ENCODE measurements around the gene KRT1.
"Not testable (repeated sequence)": the region's sequence is repeated elsewhere in the genome, so short reads cannot be mapped to it uniquely, and the experiment has no call there.

Gene KRT1

DNA sequence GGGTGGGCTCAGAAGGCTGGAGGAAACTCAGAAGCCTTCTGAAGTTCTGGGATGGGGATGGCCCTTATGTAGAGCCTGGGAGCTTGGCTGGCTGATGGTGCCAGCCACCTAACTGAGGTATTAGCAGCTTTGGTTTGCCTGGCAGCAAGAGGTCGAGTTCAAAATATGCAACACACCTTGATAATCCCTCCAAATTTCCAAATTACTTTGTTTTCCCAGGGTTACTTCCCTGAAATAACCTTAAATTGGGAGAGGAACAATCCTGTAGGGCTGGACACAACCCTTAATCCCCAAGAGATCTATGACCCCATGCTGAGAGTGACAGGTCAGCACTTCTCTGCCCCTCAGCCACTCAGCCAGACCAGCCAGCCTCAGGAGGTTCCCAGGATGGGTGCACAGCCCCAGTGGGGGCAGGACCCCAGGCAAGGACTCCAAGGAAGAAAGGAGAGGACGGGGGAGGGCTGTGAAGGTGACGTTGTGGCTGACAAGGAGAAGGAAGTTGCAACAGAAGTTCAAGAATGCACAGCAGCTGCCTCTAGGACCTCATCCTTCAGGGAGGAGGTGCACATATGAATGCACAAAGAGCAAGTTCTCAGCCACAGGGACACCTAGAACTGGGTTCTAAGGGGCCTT lies 41.7 kb upstream of the KRT1 start:
- in situ Hi-C loops (cut with HindIII; ENCODE audit: low sequenced_read_pairs) = no loop called here
- no peak for DNase-seq (ENCODE audit: low read depth, low spot score)
- TF ChIP-seq, protein P1, sequence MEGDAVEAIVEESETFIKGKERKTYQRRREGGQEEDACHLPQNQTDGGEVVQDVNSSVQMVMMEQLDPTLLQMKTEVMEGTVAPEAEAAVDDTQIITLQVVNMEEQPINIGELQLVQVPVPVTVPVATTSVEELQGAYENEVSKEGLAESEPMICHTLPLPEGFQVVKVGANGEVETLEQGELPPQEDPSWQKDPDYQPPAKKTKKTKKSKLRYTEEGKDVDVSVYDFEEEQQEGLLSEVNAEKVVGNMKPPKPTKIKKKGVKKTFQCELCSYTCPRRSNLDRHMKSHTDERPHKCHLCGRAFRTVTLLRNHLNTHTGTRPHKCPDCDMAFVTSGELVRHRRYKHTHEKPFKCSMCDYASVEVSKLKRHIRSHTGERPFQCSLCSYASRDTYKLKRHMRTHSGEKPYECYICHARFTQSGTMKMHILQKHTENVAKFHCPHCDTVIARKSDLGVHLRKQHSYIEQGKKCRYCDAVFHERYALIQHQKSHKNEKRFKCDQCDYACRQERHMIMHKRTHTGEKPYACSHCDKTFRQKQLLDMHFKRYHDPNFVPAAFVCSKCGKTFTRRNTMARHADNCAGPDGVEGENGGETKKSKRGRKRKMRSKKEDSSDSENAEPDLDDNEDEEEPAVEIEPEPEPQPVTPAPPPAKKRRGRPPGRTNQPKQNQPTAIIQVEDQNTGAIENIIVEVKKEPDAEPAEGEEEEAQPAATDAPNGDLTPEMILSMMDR (IDR thresholded peaks at IDR 0.05; ENCODE audit: low read depth, low read length) = no peak
- H3K4me3 ChIP-seq (ENCODE audit: low read depth, low read length) = no peak overlapping the region

DNA sequence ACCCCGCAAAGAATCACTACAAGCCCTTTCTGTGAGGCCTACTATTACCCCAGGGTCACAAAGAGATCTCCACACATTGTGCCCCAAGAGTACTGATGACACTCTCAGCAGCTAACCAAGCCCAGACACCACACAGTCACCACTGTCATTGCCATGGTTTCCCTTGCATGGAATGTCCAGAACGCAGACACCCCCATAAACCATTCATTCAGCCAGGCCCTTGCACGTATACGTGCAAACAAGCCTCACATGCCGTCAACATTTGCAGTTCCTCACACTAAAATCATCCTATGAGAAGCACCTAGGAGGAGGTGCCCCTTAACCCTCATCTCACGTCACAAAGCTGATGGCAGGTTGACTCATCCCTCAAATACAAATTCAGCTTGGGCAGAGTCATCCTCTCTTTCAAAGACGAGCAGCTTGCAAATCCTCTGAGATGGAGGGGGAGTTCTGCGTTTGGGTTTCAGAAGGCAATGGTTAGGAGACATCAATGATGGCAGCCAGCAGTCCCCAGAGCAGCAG lies 40.2 kb upstream of the KRT1 start:
- no peak overlapping the region for H3K4me3 ChIP-seq (ENCODE audit: low read depth, low read length)
- TF ChIP-seq, protein P1 (IDR thresholded peaks at IDR 0.05; ENCODE audit: low read depth, low read length) = no peak
- no peak for DNase-seq (ENCODE audit: low read depth, low spot score)
- in situ Hi-C loops (cut with HindIII; ENCODE audit: low sequenced_read_pairs) = no loop called here

DNA sequence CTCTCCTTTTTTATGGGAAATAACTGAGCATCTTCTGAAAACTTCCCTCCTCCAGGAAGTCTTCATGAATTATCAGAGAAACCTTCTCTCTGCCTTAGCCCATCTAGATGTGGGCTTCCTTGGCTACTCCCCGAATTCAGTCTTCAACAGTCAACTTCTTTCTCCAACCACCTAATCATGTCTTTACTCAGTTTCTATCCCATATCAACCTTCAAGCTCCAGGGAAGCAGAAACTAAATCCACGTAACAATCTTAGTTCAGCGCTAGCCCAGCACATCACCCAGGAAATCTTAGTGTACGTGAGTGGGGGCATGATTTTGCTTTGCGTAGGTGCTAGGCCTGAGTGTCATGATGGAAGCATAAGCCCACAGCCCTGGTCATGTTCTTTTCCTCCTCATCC lies 35.9 kb upstream of the KRT1 start:
- DNase-seq (ENCODE audit: low read depth, low spot score) = no peak
- no peak overlapping the region for H3K4me3 ChIP-seq (ENCODE audit: low read depth, low read length)
- TF ChIP-seq, protein P1 (IDR thresholded peaks at IDR 0.05; ENCODE audit: low read depth, low read length) = no peak
- in situ Hi-C loops (cut with HindIII; ENCODE audit: low sequenced_read_pairs) = no loop called here

DNA sequence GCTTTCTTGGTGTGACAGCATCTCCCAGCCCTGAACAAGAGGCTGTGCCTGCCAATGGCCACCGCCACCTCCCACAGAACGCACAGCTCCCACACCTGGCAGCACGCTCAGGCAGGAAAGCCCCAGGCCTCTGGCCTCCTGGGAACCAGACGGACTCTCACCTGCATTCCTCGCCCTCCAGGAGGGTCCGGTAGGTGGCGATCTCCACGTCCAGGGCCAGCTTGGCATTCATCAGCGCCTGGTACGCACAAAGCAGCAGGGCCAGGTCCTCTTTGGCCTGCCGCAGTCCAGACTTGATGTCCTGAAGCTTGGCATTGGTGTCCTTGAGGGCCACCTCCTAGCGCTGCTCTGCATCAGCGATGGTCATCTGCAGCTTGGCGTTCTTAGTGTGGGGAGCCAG lies 35.2 kb upstream of the KRT1 start:
- TF ChIP-seq, protein P1 (IDR thresholded peaks at IDR 0.05; ENCODE audit: low read depth, low read length) = no peak
- H3K4me3 ChIP-seq (ENCODE audit: low read depth, low read length) = no peak overlapping the region
- no peak for DNase-seq (ENCODE audit: low read depth, low spot score)
- in situ Hi-C loops (cut with HindIII; ENCODE audit: low sequenced_read_pairs) = no loop called here

DNA sequence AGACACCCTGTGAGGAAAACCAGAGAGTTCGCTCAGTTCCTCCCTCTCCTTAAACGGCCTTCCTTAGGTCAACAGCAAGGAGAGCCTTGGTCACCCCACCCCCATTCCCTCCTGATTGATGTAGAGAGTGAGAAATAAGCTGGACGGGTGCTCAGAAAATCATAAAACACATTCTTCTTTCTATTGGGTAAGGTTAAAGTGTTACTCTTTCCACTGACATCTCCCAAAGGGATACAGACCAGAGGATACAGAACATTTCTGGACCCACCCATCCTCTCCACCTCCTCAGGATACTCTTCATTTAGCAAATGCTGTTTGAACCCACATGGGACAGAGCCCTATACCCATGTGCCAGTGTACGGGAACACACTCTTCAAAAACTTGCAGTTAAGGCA lies 34.7 kb upstream of the KRT1 start:
- in situ Hi-C loops (cut with HindIII; ENCODE audit: low sequenced_read_pairs) = no loop called here
- TF ChIP-seq, protein P1 (IDR thresholded peaks at IDR 0.05; ENCODE audit: low read depth, low read length) = no peak

DNA sequence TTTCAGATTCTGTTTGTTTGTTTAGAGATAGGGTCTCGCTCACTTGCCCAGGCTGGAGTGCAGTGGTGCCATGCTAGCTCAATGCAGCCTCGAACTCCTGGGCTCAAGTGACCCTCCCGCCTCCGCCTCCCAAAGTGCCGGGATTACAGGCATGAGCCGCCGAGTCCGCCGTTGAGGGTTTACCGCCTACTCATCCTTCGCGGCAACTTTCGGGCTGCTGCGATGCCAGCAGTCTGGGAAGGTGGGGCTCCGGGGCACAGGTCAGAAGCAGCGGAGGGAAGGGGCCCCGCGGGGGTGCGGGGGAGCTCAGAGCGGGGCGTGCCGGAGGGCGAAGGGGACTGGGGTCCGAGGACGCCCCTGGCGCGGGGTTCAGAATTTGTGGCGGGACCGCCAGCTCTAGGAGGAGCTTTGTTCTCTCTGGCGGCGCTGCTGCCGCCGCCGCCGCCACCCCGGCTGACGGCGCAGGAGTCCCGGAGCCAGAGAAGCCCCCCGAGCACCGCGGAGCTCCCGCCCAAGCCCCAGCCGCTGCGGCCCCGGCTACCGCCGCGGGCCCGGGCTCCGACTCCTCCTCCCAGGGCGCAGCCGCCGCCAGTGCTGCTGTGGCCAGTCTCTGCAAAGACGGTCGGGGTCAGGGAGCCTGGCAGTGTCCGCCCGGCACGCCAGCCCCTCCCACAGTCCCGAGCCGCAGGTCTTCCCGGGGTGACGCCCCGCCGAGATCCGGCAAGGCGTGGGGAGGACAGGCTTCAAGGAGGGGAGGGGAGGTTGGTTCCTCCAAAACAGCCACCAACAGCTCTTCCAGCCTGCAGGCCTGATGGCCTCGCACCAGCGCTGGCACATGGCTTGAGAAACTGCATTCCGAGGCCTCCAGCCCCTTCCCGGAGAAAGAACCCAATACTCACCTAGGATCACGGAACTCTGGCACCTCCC lies 34.0 kb upstream of the KRT1 start:
- DNase-seq (ENCODE audit: low read depth, low spot score) = no peak
- no peak overlapping the region for H3K4me3 ChIP-seq (ENCODE audit: low read depth, low read length)
- in situ Hi-C loops (cut with HindIII; ENCODE audit: low sequenced_read_pairs) = no loop called here
- TF ChIP-seq, protein P1 (IDR thresholded peaks at IDR 0.05; ENCODE audit: low read depth, low read length) = no peak

More for the DNA sequence above, 34.7 kb upstream of the KRT1 start:
- DNase-seq (ENCODE audit: low read depth, low spot score) = no peak
- H3K4me3 ChIP-seq (ENCODE audit: low read depth, low read length) = no peak overlapping the region

DNA sequence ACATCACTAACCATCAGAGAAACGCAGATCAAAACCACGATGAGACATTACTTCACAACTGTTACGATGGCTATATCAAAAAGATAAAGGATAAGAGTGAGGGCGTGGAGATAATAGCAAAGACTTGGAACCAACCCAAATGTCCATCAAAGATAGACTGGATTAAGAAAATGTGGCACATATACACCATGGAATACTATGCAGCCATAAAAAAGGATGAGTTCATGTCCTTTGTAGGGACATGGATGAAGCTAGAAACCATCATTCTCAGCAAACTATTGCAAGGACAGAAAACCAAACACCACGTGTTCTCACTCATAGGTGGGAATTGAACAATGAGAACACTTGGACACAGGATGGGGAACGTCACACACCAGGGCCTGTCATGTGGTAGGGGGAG lies 31.9 kb upstream of the KRT1 start:
- H3K4me3 ChIP-seq (ENCODE audit: low read depth, low read length); in situ Hi-C loops (cut with HindIII; ENCODE audit: low sequenced_read_pairs); DNase-seq (ENCODE audit: low read depth, low spot score): not testable (repeated sequence)

All from astrocyte of the spinal cord (primary cell).